Testis (tissue), 3 donors: ENCODE results near the gene CNPPD1. TPM values are rescaled to one million over a fixed set of nuclear protein-coding genes. Genes with fewer than 3 reads are reported as not detected.

Experiments
- DNase-seq: peaks from one replicate; pipeline ENCODE4 v3.0.0-alpha.2; 2019
- H3K27ac ChIP-seq, 2 donors: fragments of 200-600 bp; sonication (generic); one replicate each; pipeline ENCODE4 v1.5.1; 2019
- H3K27me3 ChIP-seq: fragments of 200-600 bp; sonication (generic); one replicate; pipeline ENCODE4 v1.5.1; 2019
- H3K36me3 ChIP-seq: fragments of 200-600 bp; sonication (generic); one replicate; pipeline ENCODE4 v1.5.1; 2017; ENCODE audit warnings: low read depth; ENCODE audit errors: missing control alignments
- H3K4me1 ChIP-seq: fragments of 200-600 bp; sonication (generic); one replicate; pipeline ENCODE4 v1.5.1; 2019
- H3K4me3 ChIP-seq, 2 donors: fragments of 200-600 bp; sonication (generic); one replicate each; pipeline ENCODE4 v1.5.1; 2017 to 2019
- H3K9me3 ChIP-seq: fragments of 200-600 bp; sonication (generic); one replicate; pipeline ENCODE4 v1.5.1; 2017
- CTCF ChIP-seq, 3 experiments: fragments of 450-650 bp in 2 of 3; fragments of 200-600 bp in 1 of 3; sonication (generic) in 1 of 3; IDR thresholded peaks; one replicate each; pipeline ENCODE4 v1.5.1; 2016 to 2019; ENCODE audit warnings: antibody characterized with exemption in 3 of 3, mild to moderate bottlenecking in 2 of 3, moderate library complexity in 1 of 3
- POLR2A ChIP-seq: fragments of 450-650 bp; IDR thresholded peaks from one replicate; pipeline ENCODE4 v1.6.1; 2017; ENCODE audit warnings: antibody characterized with exemption, mild to moderate bottlenecking, moderate library complexity
- WGBS, 2 donors: methylation state at CpG; one replicate each; pipeline ENCODE4 v1.1.5; 2018; 5-methylcytosine and 5-hydroxymethylcytosine counted together
- intact Hi-C: fragments of 100-400 bp; cut with DNase I; formaldehyde crosslinking; loops from one replicate; pipeline ENCODE4 v1.15.1; 2023; ENCODE audit warnings: low total_unique reads
- polyA plus RNA-seq: library from polyadenylated mRNA; stranded (reverse); fragments of 350-450 nt; fragmentation: Illumina TruSeq; extraction: RNeasy Lipid Tissue Mini Kit (QIAGEN cat#74804); gene quantifications from one replicate; pipeline ENCODE4 v1.2.3, GENCODE V29; 2014; ENCODE audit warnings: low read depth, low replicate concordance; ENCODE audit not compliant: insufficient read depth
- total RNA-seq, 2 donors: library from RNA; depleted of rRNA; stranded (reverse); fragments of >200 nt; gene quantifications; one replicate each; pipeline ENCODE4 v1.2.3, GENCODE V29; 2016

The CNPPD1 gene
- total and polyA plus RNA-seq, 3 donors from 2014 or later: 38.3 to 68.0 (median 60.5) TPM

- Histone ChIP-seq H3K4me1 (peaks cover 14% of the 10 kb centered on the region), H3K9me3 (no peaks in the 10 kb centered on the region), H3K4me3 (no peak overlapping the region), H3K27ac (no peak overlapping the region), H3K36me3 (no peaks in the 10 kb centered on the region), H3K27me3 (no peaks in the 10 kb centered on the region)
- WGBS, 2 donors: 88 to 95% methylated on average over 6 to 8 of the region's 8 CpGs
- intact Hi-C loops: no loop called here
- no peak for DNase-seq
- TF ChIP-seq POLR2A: no peak
- no peak for TF ChIP-seq CTCF (IDR thresholded peaks at IDR 0.05)
These were observed 36.3 kb upstream of the CNPPD1 start for GRCh38 chr2:219213026-219213415.

- intact Hi-C loops: no loop called here
- no peaks in the 10 kb centered on the region for H3K9me3 ChIP-seq
- no peak overlapping the region for H3K27ac ChIP-seq
- H3K27me3 ChIP-seq: no peaks in the 10 kb centered on the region
- WGBS, 2 donors: 89% methylated on average over 9 of the region's 9 CpGs
- no peak overlapping the region for H3K4me3 ChIP-seq
- TF ChIP-seq POLR2A (no peak), CTCF (IDR thresholded peaks at IDR 0.05) (no peak)
- H3K36me3 ChIP-seq: no peaks in the 10 kb centered on the region
- peak; percentile 8 for DNase-seq
- H3K4me1 ChIP-seq: peaks cover 17% of the 10 kb centered on the region
These were observed 34.2 kb upstream of the CNPPD1 start for GRCh38 chr2:219210886-219211362.

- intact Hi-C loops: no loop called here
- Histone ChIP-seq H3K4me3 (no peak overlapping the region), H3K36me3 (no peaks in the 10 kb centered on the region), H3K9me3 (no peaks in the 10 kb centered on the region), H3K27me3 (no peaks in the 10 kb centered on the region), H3K27ac (no peak overlapping the region), H3K4me1 (peaks cover 18% of the 10 kb centered on the region)
- 93 to 95% methylated on average over 23 to 24 of the region's 24 CpGs for WGBS, 2 donors
- TF ChIP-seq POLR2A: no peak
- TF ChIP-seq CTCF (IDR thresholded peaks at IDR 0.05): no peak
- DNase-seq: peak; percentile 10
These were observed 33.6 kb upstream of the CNPPD1 start for GRCh38 chr2:219210196-219210885.

GRCh38 chr2:219209236-219210195 is 32.8 kb upstream of the CNPPD1 start:
- Histone ChIP-seq H3K27me3 (no peaks in the 10 kb centered on the region), H3K9me3 (no peaks in the 10 kb centered on the region), H3K27ac (no peak overlapping the region), H3K4me3 (no peak overlapping the region), H3K4me1 (peaks cover 18% of the 10 kb centered on the region), H3K36me3 (no peaks in the 10 kb centered on the region)
- peak; percentile 10 for DNase-seq
- intact Hi-C loops: no loop called here
- TF ChIP-seq CTCF (IDR thresholded peaks at IDR 0.05) (no peak), POLR2A (no peak)
- 83 to 89% methylated on average over 15 to 18 of the region's 18 CpGs for WGBS, 2 donors
